Fibroblast of villous mesenchyme (primary cell): ENCODE measurements around the gene TMEM37. TPM values are rescaled to one million over a fixed set of nuclear protein-coding genes. Genes with fewer than 3 reads are reported as not detected.
"Not testable (repeated sequence)": the region's sequence is repeated elsewhere in the genome, so short reads cannot be mapped to it uniquely, and the experiment has no call there.

Experiments
- DNase-seq: peaks from one replicate; pipeline ENCODE4 v3.0.0-alpha.2; 2010; ENCODE audit warnings: low read depth
- H3K4me3 ChIP-seq: 2 replicates; pipeline ENCODE4 v1.5.1; 2011; ENCODE audit warnings: low read depth, mild to moderate bottlenecking, low read length
- CTCF ChIP-seq: IDR thresholded peaks from 2 replicates; pipeline ENCODE4 v1.5.1; 2012; ENCODE audit warnings: low read depth, mild to moderate bottlenecking, low read length; ENCODE audit not compliant: insufficient read depth
- total RNA-seq: library from RNA; depleted of rRNA; stranded (reverse); fragments of >200 nt; gene quantifications from 2 replicates; pipeline ENCODE4 v1.2.3, GENCODE V29; 2012

The TMEM37 gene
- total RNA-seq, 1 donor, result 1.3 TPM

DNA sequence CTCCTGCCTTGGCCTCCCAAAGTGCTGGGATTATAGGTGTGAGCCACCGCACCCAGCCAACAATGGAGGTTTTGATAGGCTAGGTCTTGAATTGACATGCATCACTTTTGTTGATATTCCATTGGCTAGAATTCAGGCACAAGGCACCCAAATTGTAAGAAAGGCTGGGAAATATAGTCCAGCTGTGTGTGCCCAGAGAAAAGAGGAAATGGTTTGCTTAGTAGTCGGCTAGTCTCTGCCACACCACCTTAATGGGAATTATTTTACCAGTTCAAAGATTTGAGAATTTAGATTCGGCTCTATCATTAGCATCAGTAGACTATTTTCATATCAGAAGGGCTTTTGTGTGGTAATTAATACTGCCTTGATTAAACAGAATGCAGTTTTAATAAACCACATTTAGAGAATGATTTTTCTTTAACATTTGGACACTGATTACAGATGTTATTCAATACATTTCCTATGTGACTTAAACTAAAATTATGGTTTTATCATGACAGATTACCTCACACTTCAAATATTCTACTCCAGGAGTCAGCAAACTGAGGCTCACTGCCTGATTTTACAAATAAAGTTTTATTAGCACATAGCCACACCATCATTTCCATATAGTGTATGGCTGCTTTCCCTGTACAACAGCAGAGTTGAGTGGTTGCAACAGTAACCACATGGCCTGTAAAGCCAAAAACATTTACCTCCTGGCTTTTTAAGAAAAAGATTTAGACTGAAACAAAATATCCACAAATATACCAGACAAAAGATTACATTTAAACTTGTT, 37.5 kb upstream of the TMEM37 start:
- TF ChIP-seq CTCF, result no peak
- DNase-seq, result no peak
- no peak overlapping the region for H3K4me3 ChIP-seq

DNA sequence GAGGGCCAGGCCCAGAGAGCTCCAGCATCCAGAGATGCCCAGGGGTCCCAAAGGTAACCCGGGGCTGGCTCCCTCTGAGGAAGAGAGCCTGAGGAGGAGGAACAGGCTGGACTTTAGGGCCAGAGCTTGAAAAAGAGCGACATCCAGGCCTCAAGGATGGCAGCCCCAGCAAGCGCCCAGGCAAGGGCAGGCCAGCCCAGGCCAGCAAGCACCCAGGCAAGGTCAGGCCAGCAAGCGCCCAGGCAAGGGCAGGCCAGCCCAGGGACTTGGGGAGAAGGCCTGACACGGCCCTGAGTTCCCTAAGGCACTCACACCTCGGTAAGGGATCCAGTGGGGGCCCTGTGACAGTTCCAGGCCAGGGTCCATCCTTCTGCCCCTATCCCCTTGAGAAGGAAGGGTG, 34.5 kb upstream of the TMEM37 start:
- no peak for TF ChIP-seq CTCF
- H3K4me3 ChIP-seq, result no peak overlapping the region
- no peak for DNase-seq

GRCh38 chr2:119402106-119402505, 29.5 kb upstream of the TMEM37 start:
- no peak for TF ChIP-seq CTCF
- no peak overlapping the region for H3K4me3 ChIP-seq
- DNase-seq, result no peak

GRCh38 chr2:119402645-119403560, 28.8 kb upstream of the TMEM37 start:
- TF ChIP-seq CTCF, result no peak
- no peak overlapping the region for H3K4me3 ChIP-seq
- peak; percentile 20 for DNase-seq

GRCh38 chr2:119403618-119404017, 28.0 kb upstream of the TMEM37 start:
- H3K4me3 ChIP-seq, DNase-seq: not testable (repeated sequence)

GRCh38 chr2:119405151-119405550, 26.5 kb upstream of the TMEM37 start:
- H3K4me3 ChIP-seq, result no peak overlapping the region
- TF ChIP-seq CTCF, result no peak
- no peak for DNase-seq
